Measurements from ENCODE around the gene FAM20C. TPM values are rescaled to one million over a fixed set of nuclear protein-coding genes. Genes with fewer than 3 reads are reported as not detected.

The FAM20C gene
- total and polyA plus RNA-seq, 4 donors: 17.3 to 86.9 (median 45.9) TPM

- Histone ChIP-seq H3K36me3 (ENCODE audit: control insufficient read depth in 4 of 4, insufficient read depth in 4 of 4, low read length in 4 of 4) (peaks cover 0 to 17% (median 10%) of the 10 kb centered on the region in 4 donors), H3K9ac (ENCODE audit: insufficient read depth in 1 of 2, low read length in 2 of 2) (no peak overlapping the region), H3K4me1 (ENCODE audit: control insufficient read depth in 5 of 5, insufficient read depth in 5 of 5, low read length in 5 of 5) (no peaks in the 10 kb centered on the region), H3K27ac (ENCODE audit: low read depth in 1 of 2, low read length in 1 of 2) (no peak overlapping the region), H3K4me3 (no peak overlapping the region), H3K27me3 (ENCODE audit: control insufficient read depth in 3 of 3, insufficient read depth in 3 of 3, low read length in 2 of 3) (no peaks in the 10 kb centered on the region), H3K9me3 (ENCODE audit: control insufficient read depth in 4 of 4, insufficient read depth in 3 of 4, low read length in 3 of 4) (no peaks in the 10 kb centered on the region)
- WGBS, 2 donors: 92 to 97% methylated on average over 20 to 21 of the region's 21 CpGs
- ATAC-seq (ENCODE audit: insufficient read depth, low FRiP score): no peak
- no peak for DNase-seq
- no peak for TF ChIP-seq CTCF (IDR thresholded peaks at IDR 0.05; ENCODE audit: control extremely low read depth, extremely low read depth)
Observed at GRCh38 chr7:211033-211714, 18.8 kb downstream of the FAM20C start.

DNA sequence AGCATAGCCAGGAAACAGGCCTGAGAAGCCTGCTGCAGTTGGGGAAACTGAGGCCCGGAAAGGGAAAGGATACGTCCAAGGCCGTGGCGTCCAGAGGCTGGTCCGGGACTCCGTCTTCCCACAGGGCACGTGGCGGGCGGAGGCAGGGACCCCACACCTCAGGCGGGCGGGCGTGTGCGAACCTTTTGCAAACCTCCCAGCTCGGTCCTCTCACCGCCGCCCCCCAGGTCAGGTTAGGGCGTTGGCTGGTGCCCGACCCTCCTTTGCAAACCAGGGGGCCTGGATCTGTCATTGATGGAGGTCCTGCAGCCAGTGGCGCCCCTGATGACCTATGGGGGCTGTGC lies 19.3 kb downstream of the FAM20C start:
- Histone ChIP-seq H3K4me3 (no peak overlapping the region), H3K9me3 (ENCODE audit: control insufficient read depth in 4 of 4, insufficient read depth in 3 of 4, low read length in 3 of 4) (no peaks in the 10 kb centered on the region), H3K27me3 (ENCODE audit: control insufficient read depth in 3 of 3, insufficient read depth in 3 of 3, low read length in 2 of 3) (no peaks in the 10 kb centered on the region), H3K36me3 (ENCODE audit: control insufficient read depth in 4 of 4, insufficient read depth in 4 of 4, low read length in 4 of 4) (peaks cover 0 to 13% (median 9%) of the 10 kb centered on the region in 4 donors), H3K27ac (ENCODE audit: low read depth in 1 of 2, low read length in 1 of 2) (no peak overlapping the region), H3K9ac (ENCODE audit: insufficient read depth in 1 of 2, low read length in 2 of 2) (no peak overlapping the region), H3K4me1 (ENCODE audit: control insufficient read depth in 5 of 5, insufficient read depth in 5 of 5, low read length in 5 of 5) (peaks cover 0 to 4% (median 2%) of the 10 kb centered on the region in 5 donors)
- WGBS, 2 donors: 91 to 97% methylated on average over 19 of the region's 19 CpGs
- DNase-seq (no peak), ATAC-seq (ENCODE audit: insufficient read depth, low FRiP score) (no peak)
- TF ChIP-seq CTCF (IDR thresholded peaks at IDR 0.05; ENCODE audit: control extremely low read depth, extremely low read depth): no peak

DNA sequence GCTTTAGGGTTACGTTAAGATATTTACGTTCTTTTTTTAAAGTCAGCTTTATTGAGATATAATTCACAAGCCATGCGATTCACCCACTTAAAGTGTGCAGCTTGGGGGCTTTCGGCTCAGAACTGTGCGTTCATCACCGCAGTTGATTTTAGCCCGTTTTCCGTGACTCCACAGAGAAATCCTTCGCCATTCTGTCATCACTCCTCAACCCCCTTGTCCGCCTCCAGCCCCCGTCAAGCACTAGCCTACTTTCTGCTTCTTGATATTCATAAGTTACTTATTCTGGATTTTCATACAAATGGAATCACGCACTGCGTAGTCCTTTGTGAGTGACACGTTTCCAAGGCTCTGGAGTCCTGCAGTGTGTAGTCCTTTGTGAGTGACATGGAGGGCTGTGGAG lies 20.4 kb downstream of the FAM20C start:
- Histone ChIP-seq H3K4me1 (ENCODE audit: control insufficient read depth in 5 of 5, insufficient read depth in 5 of 5, low read length in 5 of 5) (peaks cover 0 to 7% (median 2%) of the 10 kb centered on the region in 5 donors), H3K27me3 (ENCODE audit: control insufficient read depth in 3 of 3, insufficient read depth in 3 of 3, low read length in 2 of 3) (no peaks in the 10 kb centered on the region), H3K27ac (ENCODE audit: low read depth in 1 of 2, low read length in 1 of 2) (no peak overlapping the region), H3K4me3 (no peak overlapping the region), H3K9me3 (ENCODE audit: control insufficient read depth in 4 of 4, insufficient read depth in 3 of 4, low read length in 3 of 4) (no peaks in the 10 kb centered on the region), H3K36me3 (ENCODE audit: control insufficient read depth in 4 of 4, insufficient read depth in 4 of 4, low read length in 4 of 4) (peaks cover 0 to 13% (median 9%) of the 10 kb centered on the region in 4 donors), H3K9ac (ENCODE audit: insufficient read depth in 1 of 2, low read length in 2 of 2) (no peak overlapping the region)
- DNase-seq: no peak
- no peak for TF ChIP-seq CTCF (IDR thresholded peaks at IDR 0.05; ENCODE audit: control extremely low read depth, extremely low read depth)
- ATAC-seq (ENCODE audit: insufficient read depth, low FRiP score): no peak
- WGBS, 2 donors: 91 to 96% methylated on average over 14 of the region's 14 CpGs
